Endothelial cell of umbilical vein (primary cell): ENCODE data around the gene FLRT2. TPM values are rescaled to one million over a fixed set of nuclear protein-coding genes. Genes with fewer than 3 reads are reported as not detected.

Experiments used
- BruUV-seq: library from RNA; stranded (reverse); fragments of 400-500 nt; replicated peaks from 2 replicates; lab custom pipeline; 2021; lab: Mats Ljungman, UMichigan
- CTCF ChIA-PET: fragments of 300-600, 350-600 bp; sonication (Branson Sonifier 250); formaldehyde crosslinking; loops from one replicate; lab custom pipeline; 2021; ENCODE audit warnings: antibody characterized with exemption, inconsistent platforms; lab: Charles Lee
- POLR2A ChIA-PET: fragments of 300-600, 350-600 bp; sonication (Branson Sonifier 250); formaldehyde crosslinking; loops from one replicate; lab custom pipeline; 2021; ENCODE audit warnings: antibody characterized with exemption, inconsistent platforms; lab: Charles Lee
- DNase-seq: peaks from one replicate; pipeline ENCODE4 v3.0.0-alpha.2; 2011; ENCODE audit warnings: low read depth, low spot score
- FAIRE-seq: peaks from 2 replicates; lab custom pipeline; 2011; peaks lifted over from hg19 to GRCh38; lab: Jason Lieb, UNC
- H2AFZ ChIP-seq: 2 replicates; pipeline ENCODE4 v1.6.0; 2012; ENCODE audit warnings: low read depth, low read length, control low read depth, inconsistent platforms
- H3K27ac ChIP-seq: 2 replicates; pipeline ENCODE4 v1.5.1; 2011; ENCODE audit warnings: low read depth, mild to moderate bottlenecking, control low read depth, low read length, moderate library complexity; ENCODE audit not compliant: insufficient read depth
- H3K27me3 ChIP-seq, 2 experiments: 2 replicates each; pipeline versions ENCODE4 v1.6.0 to v1.6.1; 2011; ENCODE audit warnings: low read length in 2 of 2, mixed read lengths in 1 of 2; ENCODE audit not compliant: control insufficient read depth in 2 of 2, insufficient read depth in 2 of 2
- H3K36me3 ChIP-seq, 2 experiments: 2 replicates in 1 of 2; 3 replicates in 1 of 2; pipeline ENCODE4 v1.5.1; 2011; ENCODE audit warnings: low read length in 2 of 2, mild to moderate bottlenecking in 1 of 2, moderate library complexity in 1 of 2; ENCODE audit not compliant: control insufficient read depth in 2 of 2, insufficient read depth in 2 of 2; ENCODE audit errors: extremely low read depth in 1 of 2
- H3K4me1 ChIP-seq: 3 replicates; pipeline ENCODE4 v1.5.1; 2011; ENCODE audit warnings: mild to moderate bottlenecking, low read length; ENCODE audit not compliant: control insufficient read depth, insufficient read depth; ENCODE audit errors: extremely low read depth
- H3K4me2 ChIP-seq: 2 replicates; pipeline ENCODE4 v1.6.1; 2011; ENCODE audit warnings: low read length, control low read depth, mixed read lengths; ENCODE audit not compliant: insufficient read depth
- H3K4me3 ChIP-seq, 3 experiments: fragments of 200-600 bp in 1 of 3; sonication (generic), shearing (Covaris generic) in 1 of 3; replicated peaks in 1 of 3; 2 replicates each; pipeline ENCODE4 v1.5.1; 2011 to 2016; ENCODE audit warnings: control low read depth in 3 of 3, low read length in 3 of 3, mild to moderate bottlenecking in 2 of 3, inconsistent platforms in 1 of 3, low read depth in 1 of 3, moderate library complexity in 1 of 3; ENCODE audit not compliant: insufficient read depth in 1 of 3
- H3K79me2 ChIP-seq: 2 replicates; pipeline ENCODE4 v1.6.0; 2012; ENCODE audit warnings: low read length, inconsistent platforms; ENCODE audit not compliant: control insufficient read depth, insufficient read depth
- H3K9ac ChIP-seq: replicated peaks from 2 replicates; pipeline ENCODE3; 2011; ENCODE audit warnings: low read length, control low read depth; ENCODE audit not compliant: insufficient read depth; ENCODE audit errors: extremely low read depth
- H3K9me1 ChIP-seq: replicated peaks from 3 replicates; pipeline ENCODE4 v1.6.0; 2011; ENCODE audit warnings: mild to moderate bottlenecking, low read length; ENCODE audit not compliant: control insufficient read depth, insufficient read depth; ENCODE audit errors: extremely low read depth
- H3K9me3 ChIP-seq: replicated peaks from 2 replicates; pipeline ENCODE4 v1.5.1; 2012; ENCODE audit warnings: low read length, inconsistent platforms; ENCODE audit not compliant: control insufficient read depth, insufficient read depth
- H4K20me1 ChIP-seq: replicated peaks from 2 replicates; pipeline ENCODE3; 2011; ENCODE audit warnings: mild to moderate bottlenecking, low read length; ENCODE audit not compliant: control insufficient read depth, insufficient read depth; ENCODE audit errors: extremely low read depth
- EZH2 ChIP-seq: IDR thresholded peaks from 2 replicates; pipeline ENCODE4 v1.6.1; 2012; ENCODE audit warnings: borderline replicate concordance, low read depth, mild to moderate bottlenecking, moderate library complexity, low read length, inconsistent platforms; ENCODE audit not compliant: severe bottlenecking
- FOS ChIP-seq: IDR thresholded peaks from 2 replicates; pipeline ENCODE4 v1.6.1; 2011; ENCODE audit warnings: mild to moderate bottlenecking, low read length, moderate library complexity, borderline replicate concordance; ENCODE audit not compliant: insufficient read depth
- GATA2 ChIP-seq: IDR thresholded peaks from 2 replicates; pipeline ENCODE4 v1.7.0; 2011; ENCODE audit warnings: low read depth, mild to moderate bottlenecking, moderate library complexity, mixed read lengths, low read length; ENCODE audit not compliant: insufficient read length, insufficient read depth
- JUN ChIP-seq: IDR thresholded peaks from 2 replicates; pipeline ENCODE4 v1.6.1; 2011; ENCODE audit warnings: borderline replicate concordance, low read depth; ENCODE audit not compliant: insufficient read length, insufficient read depth
- MAX ChIP-seq: IDR thresholded peaks from 2 replicates; pipeline ENCODE4 v1.6.1; 2011; ENCODE audit not compliant: insufficient read depth, insufficient read length
- MYC ChIP-seq: IDR thresholded peaks from one replicate; pipeline ENCODE4 v1.6.1; 2011; ENCODE audit warnings: mild to moderate bottlenecking, low read depth, low read length
- POLR2A ChIP-seq: IDR thresholded peaks from 2 replicates; pipeline ENCODE4 v1.6.1; 2012; ENCODE audit warnings: low read depth, mild to moderate bottlenecking, control low read depth, low read length
- dilution Hi-C: fragments of 300-500 bp; cut with MboI; formaldehyde crosslinking; loops from one replicate; pipeline ENCODE4 v1.15.0; 2019; ENCODE audit warnings: low sequenced_read_pairs; ENCODE audit not compliant: extremely low pct_ligation_motif_present
- intact Hi-C: fragments of 100-400 bp; cut with micrococcal nuclease; formaldehyde crosslinking; loops from one replicate; pipeline ENCODE4 v1.10.0; 2022
- polyA plus RNA-seq, 4 experiments: library from polyadenylated mRNA; depleted of rRNA in 3 of 4; stranded (reverse) in 3 of 4; unstranded in 1 of 4; fragments of >200 nt; gene quantifications; 2 replicates each; pipeline versions ENCODE4 v1.2.1 to v1.2.3, GENCODE V29; 2011 to 2012; ENCODE audit warnings: missing spikeins in 1 of 4
- total RNA-seq: library from RNA; stranded (reverse); gene quantifications from 2 replicates; pipeline ENCODE4 v1.2.3, GENCODE V29; 2021
- TF ChIP-seq, protein P1 (sequence below), 2 donors: IDR thresholded peaks; 1 replicate in 1 of 2; 2 replicates in 1 of 2; pipeline ENCODE4 v1.5.1; 2011; ENCODE audit warnings: low read length in 2 of 2, mild to moderate bottlenecking in 2 of 2, moderate library complexity in 2 of 2, control low read depth in 1 of 2, inconsistent platforms in 1 of 2, low read depth in 1 of 2; ENCODE audit not compliant: insufficient read depth in 1 of 2; ENCODE audit errors: extremely low read depth in 1 of 2

FLRT2 gene
- total and polyA plus RNA-seq, 2 donors (not counting 3 experiments of a cell fraction or from before 2014, with no cell fraction given), result 202 to 229 TPM

DNA sequence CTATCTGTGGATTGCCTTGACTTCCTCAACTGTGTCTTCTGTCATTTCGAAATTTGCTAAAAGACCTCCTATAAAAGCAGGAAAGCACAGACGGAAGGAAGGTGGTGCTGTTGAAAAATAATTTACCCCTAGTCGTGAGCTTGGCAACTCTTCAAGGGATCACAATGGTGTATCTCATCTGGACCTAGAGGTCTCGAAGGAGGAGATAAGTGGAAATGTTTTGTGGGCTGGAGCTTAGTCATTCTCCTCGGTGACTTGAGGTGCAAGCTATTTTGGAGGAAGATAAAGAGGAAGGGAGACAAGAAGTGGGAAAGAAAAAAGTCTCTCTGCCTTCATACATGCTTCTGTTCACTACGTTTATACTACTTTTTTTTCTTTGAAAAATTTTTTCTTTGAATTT, 89.9 kb downstream of the FLRT2 start:
- BruUV-seq, result no TSS peak
- intact Hi-C loops (no loop called here), dilution Hi-C loops (no loop called here)
- Histone ChIP-seq H2AFZ (no peak overlapping the region), H3K9me3 (no peaks in the 10 kb centered on the region), H3K79me2 (no peaks in the 10 kb centered on the region), H3K9ac (no peak overlapping the region), H3K9me1 (peaks cover 2% of the 10 kb centered on the region), H3K36me3 (peaks cover 18 to 38% of the 10 kb centered on the region in 2 experiments), H3K27ac (no peak overlapping the region), H3K4me1 (no peaks in the 10 kb centered on the region), H4K20me1 (peaks cover 13% of the 10 kb centered on the region), H3K4me3 (no peak overlapping the region), H3K4me2 (no peak overlapping the region), H3K27me3 (no peaks in the 10 kb centered on the region)
- CTCF ChIA-PET, result interaction anchor here (0.9 kb wide), 1 partner anchor 10 kb away, joined by 3 read pairs; no protein-coding TSS in a partner anchor
- POLR2A ChIA-PET, result no interaction called here
- no peak for TF ChIP-seq EZH2
- TF ChIP-seq GATA2, result no peak
- TF ChIP-seq FOS, result no peak
- no peak for TF ChIP-seq POLR2A
- TF ChIP-seq, protein P1, sequence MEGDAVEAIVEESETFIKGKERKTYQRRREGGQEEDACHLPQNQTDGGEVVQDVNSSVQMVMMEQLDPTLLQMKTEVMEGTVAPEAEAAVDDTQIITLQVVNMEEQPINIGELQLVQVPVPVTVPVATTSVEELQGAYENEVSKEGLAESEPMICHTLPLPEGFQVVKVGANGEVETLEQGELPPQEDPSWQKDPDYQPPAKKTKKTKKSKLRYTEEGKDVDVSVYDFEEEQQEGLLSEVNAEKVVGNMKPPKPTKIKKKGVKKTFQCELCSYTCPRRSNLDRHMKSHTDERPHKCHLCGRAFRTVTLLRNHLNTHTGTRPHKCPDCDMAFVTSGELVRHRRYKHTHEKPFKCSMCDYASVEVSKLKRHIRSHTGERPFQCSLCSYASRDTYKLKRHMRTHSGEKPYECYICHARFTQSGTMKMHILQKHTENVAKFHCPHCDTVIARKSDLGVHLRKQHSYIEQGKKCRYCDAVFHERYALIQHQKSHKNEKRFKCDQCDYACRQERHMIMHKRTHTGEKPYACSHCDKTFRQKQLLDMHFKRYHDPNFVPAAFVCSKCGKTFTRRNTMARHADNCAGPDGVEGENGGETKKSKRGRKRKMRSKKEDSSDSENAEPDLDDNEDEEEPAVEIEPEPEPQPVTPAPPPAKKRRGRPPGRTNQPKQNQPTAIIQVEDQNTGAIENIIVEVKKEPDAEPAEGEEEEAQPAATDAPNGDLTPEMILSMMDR (IDR thresholded peaks at IDR 0.05; ENCODE audit: extremely low read depth in 1 of 2, insufficient read depth in 1 of 2, low read depth in 1 of 2, low read length in 2 of 2), result no peak
- no peak for TF ChIP-seq MYC
- TF ChIP-seq JUN, result no peak
- no peak for TF ChIP-seq MAX
- no peak for DNase-seq
- FAIRE-seq, result no peak
